ENCODE results near the gene JAZF1.

Gene JAZF1

GRCh38 chr7:28166982-28167715 is 13.4 kb downstream of the JAZF1 start:
- no peak for DNase-seq (ENCODE audit: low read depth in 2 of 3, low spot score in 2 of 3)

DNA sequence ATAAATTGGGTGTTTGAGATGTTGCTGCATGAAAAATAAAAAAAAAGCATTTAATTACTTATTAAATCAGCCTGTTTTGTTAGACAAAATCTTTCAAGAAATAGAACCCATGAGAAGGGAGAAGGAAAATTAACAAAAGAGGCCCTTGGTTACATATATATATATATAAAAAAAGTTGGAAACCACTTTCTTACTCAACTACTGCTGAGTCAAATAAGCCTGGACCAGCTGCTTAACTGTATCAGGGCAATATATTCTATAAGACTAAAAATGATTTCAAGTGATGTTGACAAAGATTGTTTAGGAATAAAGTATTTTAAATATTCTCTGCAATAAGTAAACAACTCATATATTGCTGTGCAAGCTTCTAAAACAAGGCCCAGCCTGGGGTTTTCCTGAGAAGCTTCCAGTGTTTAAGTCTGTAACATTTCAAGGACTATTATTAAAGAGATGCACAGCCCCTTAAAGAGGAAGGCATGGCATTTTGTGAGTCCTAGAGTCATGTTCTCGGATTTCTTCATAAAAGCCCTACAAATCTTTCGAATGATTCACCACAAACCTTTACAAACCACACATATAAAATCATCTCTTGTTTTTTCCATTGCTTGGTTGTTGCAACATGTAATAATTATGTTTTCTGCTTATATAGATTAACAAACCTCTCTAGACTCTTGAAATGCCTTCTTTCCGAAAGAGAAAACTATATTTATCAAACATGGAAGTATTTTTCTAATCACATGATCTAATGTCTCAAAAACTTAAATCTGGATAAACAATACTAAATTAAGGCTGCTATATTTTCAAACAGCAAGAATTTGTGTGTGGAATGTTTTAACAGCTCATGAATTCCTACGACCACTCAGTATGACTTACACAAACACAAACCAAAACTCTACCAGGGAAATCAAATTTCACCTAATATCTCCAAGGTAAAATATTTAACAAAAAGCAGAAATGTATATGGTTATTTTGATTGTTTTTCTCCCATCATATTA is 14.3 kb downstream of the JAZF1 start:
- DNase-seq (ENCODE audit: low read depth in 2 of 3, low spot score in 2 of 3) = no peak

- no peak for DNase-seq (ENCODE audit: low read depth in 2 of 3, low spot score in 2 of 3)
Measured at GRCh38 chr7:28165261-28165660, 15.3 kb downstream of the JAZF1 start.

GRCh38 chr7:28163949-28164348 is 16.6 kb downstream of the JAZF1 start:
- no peak for DNase-seq (ENCODE audit: low read depth in 2 of 3, low spot score in 2 of 3)

GRCh38 chr7:28161331-28161730 is 19.3 kb downstream of the JAZF1 start:
- DNase-seq (ENCODE audit: low read depth in 2 of 3, low spot score in 2 of 3) = no peak

- no peak for DNase-seq (ENCODE audit: low read depth in 2 of 3, low spot score in 2 of 3)
Measured at GRCh38 chr7:28160551-28160991, 20.0 kb downstream of the JAZF1 start.

- DNase-seq (ENCODE audit: low read depth in 2 of 3, low spot score in 2 of 3) = no peak
Measured at GRCh38 chr7:28157831-28158416, 22.7 kb downstream of the JAZF1 start.

- no peak for DNase-seq (ENCODE audit: low read depth in 2 of 3, low spot score in 2 of 3)
Measured at GRCh38 chr7:28157076-28157745, 23.4 kb downstream of the JAZF1 start.

DNA sequence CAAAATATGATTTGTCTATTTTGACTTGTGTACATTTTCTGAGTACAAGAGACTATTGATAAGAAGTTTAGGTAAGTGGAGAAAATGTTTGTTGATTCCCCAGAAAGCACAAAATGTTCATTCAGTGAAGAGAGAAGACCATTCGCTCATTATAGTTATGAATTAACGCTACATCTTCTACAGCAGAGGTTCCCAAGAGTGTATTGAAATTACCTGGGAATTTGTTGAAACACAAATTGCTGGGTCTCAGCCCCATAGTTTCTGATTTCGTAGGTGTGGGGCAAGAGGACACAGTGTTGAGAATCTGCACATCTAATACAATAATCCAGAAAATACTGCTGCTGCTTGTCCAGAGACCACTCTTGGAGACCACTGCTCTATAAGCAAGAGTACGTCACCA is 24.2 kb downstream of the JAZF1 start:
- DNase-seq (ENCODE audit: low read depth in 2 of 3, low spot score in 2 of 3) = no peak

DNA sequence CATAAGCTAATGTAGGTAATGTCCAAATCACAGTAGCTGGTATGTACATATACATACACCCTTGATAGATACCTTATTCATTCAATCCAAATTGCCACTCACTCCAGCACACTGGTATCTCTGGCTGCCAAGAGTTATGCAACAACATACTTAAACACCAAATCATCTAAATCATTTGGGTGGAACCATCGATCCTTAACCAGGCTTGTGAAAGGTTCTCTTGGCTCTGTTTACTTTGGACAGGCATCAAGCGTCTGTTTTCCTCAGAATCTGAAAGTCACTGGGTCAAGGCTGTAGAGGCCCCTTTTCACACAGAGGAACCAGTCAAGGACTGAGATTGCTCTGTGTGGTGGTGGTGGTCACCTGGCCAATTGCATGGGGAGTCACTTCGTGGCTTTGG is 24.6 kb downstream of the JAZF1 start:
- no peak for DNase-seq (ENCODE audit: low read depth in 2 of 3, low spot score in 2 of 3)

- no peak for DNase-seq (ENCODE audit: low read depth in 2 of 3, low spot score in 2 of 3)
Measured at GRCh38 chr7:28155019-28155660, 25.5 kb downstream of the JAZF1 start.

DNA sequence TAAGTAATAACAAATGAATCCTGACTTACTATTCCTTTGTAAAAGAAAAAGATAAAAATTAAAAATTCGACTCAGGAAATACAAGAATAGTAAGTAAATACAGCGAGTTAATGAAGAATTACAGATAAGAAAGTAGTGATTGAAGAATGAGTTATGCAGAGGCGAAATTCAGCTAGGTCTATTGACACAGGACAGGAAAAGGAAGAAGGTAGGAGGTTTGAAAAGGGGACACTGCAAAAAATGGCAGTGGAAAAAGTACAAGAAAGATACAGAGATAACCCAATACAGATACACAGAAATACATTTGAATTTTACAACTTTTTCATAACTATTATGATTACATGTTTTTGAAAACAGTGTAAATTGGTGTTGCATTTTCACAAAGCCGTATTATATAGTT is 28.0 kb downstream of the JAZF1 start:
- no peak for DNase-seq (ENCODE audit: low read depth in 2 of 3, low spot score in 2 of 3)

DNA sequence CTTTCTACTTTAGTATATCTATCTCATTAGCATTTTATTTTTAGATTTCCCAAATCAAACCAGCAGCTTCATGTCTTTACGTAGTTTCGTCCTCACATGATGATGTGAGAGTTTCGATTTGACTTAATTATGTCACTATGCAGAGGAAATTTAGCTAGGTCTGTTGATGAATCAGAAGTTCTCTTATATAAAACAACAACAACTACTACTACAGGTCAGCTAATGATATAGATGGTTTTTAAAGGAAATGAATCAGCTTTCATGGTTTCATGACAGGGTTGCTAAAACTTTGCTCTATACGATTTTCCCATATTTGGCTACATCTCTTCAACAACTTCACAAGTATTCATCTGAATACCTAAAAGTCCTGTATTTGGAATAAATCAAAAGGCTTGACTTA is 28.6 kb downstream of the JAZF1 start:
- no peak for DNase-seq (ENCODE audit: low read depth in 2 of 3, low spot score in 2 of 3)

DNA sequence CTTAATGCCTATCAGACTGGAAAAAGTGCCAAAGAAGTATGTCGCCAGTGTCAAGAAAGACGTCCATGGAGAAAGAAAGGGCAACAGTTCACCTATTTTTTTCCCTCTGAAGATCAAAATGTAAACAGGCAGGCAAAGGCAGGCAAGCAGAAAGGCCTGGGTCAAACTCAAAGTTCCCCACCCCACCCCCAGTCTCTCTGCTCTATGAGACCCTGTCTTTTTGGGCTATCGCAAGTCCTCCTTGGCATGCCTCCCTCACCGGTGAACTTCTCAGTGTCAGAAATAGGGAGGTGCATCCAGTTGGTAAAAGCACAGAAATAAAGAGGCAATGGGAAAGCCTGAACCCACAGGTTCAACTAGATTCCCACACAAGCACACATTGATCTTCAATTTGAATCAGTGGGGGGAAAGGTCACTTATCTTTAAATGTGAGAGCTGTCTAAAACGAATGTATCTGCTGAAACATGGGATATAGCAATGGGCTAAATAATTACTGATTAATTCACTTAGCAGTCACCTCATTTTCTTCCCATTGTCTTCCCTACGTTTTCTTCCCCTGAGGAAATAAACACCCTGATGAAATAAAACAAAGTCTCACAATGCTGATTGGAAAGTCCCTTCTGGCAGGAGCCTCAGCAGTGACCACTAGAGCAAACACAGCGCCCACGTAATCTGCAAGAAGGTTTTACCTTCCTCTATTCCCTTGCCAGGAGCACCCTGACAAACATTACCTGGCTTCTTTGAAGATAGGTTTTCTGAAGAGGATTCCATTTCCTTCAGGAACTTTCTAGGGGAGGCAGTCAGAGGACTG is 31.1 kb downstream of the JAZF1 start:
- no peak for DNase-seq (ENCODE audit: low read depth in 2 of 3, low spot score in 2 of 3)

GRCh38 chr7:28145931-28146330 is 34.7 kb downstream of the JAZF1 start:
- no peak for DNase-seq (ENCODE audit: low read depth in 2 of 3, low spot score in 2 of 3)

GRCh38 chr7:28145090-28145626 is 35.4 kb downstream of the JAZF1 start:
- no peak for DNase-seq (ENCODE audit: low read depth in 2 of 3, low spot score in 2 of 3)

- no peak for DNase-seq (ENCODE audit: low read depth in 2 of 3, low spot score in 2 of 3)
Measured at GRCh38 chr7:28144266-28144665, 36.3 kb downstream of the JAZF1 start.

GRCh38 chr7:28142650-28143049 is 37.9 kb downstream of the JAZF1 start:
- DNase-seq (ENCODE audit: low read depth in 2 of 3, low spot score in 2 of 3) = no peak

GRCh38 chr7:28140979-28141378 is 39.6 kb downstream of the JAZF1 start:
- DNase-seq (ENCODE audit: low read depth in 2 of 3, low spot score in 2 of 3) = no peak

DNA sequence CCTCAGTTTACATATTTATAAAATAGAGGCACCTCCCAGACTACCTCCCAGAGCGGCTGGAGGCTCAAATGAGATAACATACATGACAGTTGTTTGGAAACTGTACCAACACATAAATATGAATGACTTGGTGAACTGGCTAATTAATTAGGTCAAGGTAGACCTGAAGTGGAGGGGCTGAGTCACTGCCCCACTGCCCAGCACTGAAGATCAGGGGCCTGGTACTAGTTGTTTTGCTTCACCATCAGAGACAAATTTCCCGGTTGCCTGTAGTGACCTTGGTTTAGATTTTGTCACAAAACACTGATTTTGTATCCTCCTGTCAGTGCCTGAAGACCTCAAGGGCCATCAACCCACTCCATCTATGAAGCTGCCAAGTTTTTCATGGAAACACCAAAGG is 41.8 kb downstream of the JAZF1 start:
- no peak for DNase-seq (ENCODE audit: low read depth in 2 of 3, low spot score in 2 of 3)
